ENCODE measurements around the gene IRS2.

IRS2 gene

DNA sequence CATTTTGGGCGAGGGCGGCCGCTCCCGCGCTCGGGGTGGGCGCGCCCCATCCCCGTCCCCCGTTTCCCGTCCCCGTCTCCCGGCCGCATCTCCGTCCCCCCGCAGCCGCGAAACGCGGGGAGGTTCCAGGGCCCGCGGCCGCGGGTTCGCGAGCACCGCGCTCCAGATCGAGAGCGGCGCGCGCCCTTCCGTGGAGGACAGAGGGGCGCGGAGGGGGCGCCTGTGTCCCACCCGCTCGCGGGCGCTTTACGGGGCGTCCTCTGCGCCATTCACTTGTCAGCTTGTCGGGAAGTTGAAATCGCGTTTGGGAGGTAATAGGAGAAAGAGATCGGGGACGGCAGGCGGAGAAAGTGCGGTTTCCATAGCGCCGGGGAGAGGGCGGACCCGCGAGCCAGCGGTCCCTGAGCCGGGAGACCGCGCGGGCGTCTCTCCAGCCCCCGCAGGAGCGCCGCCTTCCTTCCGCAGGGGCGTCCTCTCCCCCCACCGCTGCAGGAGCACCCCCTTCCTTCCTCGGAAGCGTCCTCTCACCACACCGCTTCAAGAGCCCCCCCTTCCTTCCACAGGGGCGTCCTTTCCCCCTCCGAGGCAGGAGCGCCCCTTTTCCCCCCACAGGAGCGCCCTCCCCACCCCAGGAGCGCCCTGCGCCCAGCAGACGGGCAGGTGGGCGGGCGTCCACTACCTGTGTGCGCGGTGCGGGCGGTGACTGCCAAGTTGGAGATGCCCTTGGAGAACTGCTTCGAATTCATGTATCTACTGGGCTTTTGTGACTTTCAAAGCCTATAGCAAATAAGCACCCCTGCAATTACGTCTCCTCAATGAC, 962 bp upstream of the IRS2 start:
- Mint-ChIP-seq H3K4me1 (no peaks in the 10 kb centered on the region), H3K27me3 (peaks cover 21% of the 10 kb centered on the region), H3K9me3 (no peaks in the 10 kb centered on the region), H3K4me3 (peak overlapping the region; percentile 87), H3K36me3 (peaks cover 7% of the 10 kb centered on the region), H3K27ac (no peak overlapping the region)
- no peak for ATAC-seq

DNA sequence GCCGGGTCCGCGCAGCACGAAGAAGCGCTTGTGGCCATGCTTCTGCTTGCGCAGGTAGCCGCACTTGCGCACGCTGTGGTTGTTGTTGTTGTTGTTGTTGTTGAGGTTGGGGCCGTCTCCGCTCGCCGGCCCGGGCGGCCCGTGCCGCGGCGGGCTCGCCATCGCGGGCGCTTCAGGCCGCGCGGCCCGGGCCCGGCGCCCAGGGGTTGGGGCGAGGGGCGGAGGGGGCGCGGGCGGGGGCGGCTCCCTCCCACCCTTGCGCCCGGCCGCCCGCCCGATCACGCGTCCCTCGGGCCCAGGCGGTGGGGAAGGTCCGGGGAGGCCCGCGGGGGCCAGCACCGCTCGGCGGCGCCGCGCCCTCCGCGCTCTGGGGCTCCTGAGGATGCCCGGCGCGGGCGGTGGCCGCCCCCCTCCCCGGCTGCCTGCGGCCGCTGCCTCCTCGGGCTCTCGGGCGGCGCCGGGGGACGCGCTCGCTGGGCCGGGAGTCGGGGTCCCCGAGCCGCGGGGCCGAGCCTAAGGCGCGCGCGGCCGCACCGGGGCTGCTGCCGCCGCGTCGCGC, 412 bp downstream of the IRS2 start:
- Mint-ChIP-seq H3K4me3 (peak overlapping the region; percentile 36), H3K9me3 (no peaks in the 10 kb centered on the region), H3K27ac (no peak overlapping the region), H3K36me3 (peaks cover 7% of the 10 kb centered on the region), H3K4me1 (no peaks in the 10 kb centered on the region), H3K27me3 (peaks cover 16% of the 10 kb centered on the region)
- peak; percentile 40 for ATAC-seq

DNA sequence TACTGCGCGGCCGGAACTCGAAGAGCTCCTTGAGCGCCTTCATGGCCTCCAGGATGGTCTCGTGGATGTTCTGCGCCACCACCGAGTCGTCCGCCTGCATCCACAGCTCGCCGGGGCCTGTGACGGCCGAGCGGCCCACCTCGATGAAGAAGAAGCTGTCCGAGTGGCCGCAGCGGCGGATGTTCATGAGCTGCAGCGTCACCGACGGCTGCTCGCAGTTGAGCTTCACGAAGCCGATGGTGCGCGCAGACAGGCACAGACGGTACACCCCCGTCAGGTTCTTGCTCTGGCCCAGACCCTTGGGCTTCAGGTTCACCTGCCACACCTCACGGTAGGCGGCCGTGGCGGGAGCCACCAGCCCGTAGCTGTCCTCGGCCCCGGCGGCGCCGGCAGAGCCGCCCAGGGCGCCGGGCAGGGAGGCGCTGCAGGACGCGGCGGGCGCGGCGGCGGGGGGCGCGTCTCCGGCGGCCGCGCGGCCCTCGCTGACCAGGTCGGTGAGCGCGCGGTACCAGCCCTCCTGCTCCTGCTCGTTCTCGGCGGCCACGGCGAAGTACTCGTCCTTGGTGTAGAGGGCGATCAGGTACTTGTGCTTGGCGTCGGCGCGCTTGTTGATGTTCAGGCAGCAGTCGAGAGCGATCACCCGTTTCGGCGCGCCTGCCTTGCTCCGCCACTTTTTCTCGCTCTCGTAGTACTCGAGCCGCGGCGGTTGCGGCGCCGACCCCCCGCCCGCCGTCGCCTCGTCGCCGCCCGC, 1.1 kb downstream of the IRS2 start:
- peak overlapping the region; percentile 43 for H3K4me3 Mint-ChIP-seq
- no peaks in the 10 kb centered on the region for H3K4me1 Mint-ChIP-seq
- H3K36me3 Mint-ChIP-seq = peaks cover 7% of the 10 kb centered on the region
- H3K27ac Mint-ChIP-seq = no peak overlapping the region
- H3K27me3 Mint-ChIP-seq = peaks cover 13% of the 10 kb centered on the region
- H3K9me3 Mint-ChIP-seq = no peaks in the 10 kb centered on the region
- no peak for ATAC-seq

DNA sequence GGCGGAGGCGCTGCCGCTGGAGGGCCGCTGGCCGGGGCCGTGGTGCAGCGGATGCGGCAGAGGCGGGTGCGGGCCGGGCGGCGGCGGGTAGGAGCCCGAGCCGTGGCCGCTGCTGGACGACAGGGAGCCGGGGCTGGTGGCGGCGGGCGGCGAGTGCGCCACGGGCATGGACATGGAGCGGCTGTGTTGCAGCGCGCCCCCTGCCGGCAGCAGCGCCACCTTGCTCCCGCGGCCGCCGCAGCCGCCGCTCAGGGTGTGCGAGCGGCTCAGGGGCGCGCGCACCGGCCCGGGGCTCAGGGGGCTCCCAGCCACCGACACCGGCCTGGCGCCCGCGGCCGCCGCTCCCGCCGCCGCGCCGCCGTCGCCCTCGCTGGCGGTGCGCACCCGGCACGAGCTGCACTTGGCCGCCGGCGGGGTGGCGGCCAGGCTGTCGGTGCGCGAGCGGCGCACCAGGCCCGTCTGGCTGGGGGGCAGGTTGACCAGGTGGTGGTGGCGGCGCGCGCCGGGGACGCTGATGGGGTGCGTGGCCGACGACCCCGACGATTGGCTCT, 1.7 kb downstream of the IRS2 start:
- H3K4me3 Mint-ChIP-seq = peak overlapping the region; percentile 43
- H3K27ac Mint-ChIP-seq = no peak overlapping the region
- no peaks in the 10 kb centered on the region for H3K9me3 Mint-ChIP-seq
- peaks cover 6% of the 10 kb centered on the region for H3K4me1 Mint-ChIP-seq
- H3K36me3 Mint-ChIP-seq = peaks cover 7% of the 10 kb centered on the region
- ATAC-seq = peak; percentile 31
- peaks cover 13% of the 10 kb centered on the region for H3K27me3 Mint-ChIP-seq

DNA sequence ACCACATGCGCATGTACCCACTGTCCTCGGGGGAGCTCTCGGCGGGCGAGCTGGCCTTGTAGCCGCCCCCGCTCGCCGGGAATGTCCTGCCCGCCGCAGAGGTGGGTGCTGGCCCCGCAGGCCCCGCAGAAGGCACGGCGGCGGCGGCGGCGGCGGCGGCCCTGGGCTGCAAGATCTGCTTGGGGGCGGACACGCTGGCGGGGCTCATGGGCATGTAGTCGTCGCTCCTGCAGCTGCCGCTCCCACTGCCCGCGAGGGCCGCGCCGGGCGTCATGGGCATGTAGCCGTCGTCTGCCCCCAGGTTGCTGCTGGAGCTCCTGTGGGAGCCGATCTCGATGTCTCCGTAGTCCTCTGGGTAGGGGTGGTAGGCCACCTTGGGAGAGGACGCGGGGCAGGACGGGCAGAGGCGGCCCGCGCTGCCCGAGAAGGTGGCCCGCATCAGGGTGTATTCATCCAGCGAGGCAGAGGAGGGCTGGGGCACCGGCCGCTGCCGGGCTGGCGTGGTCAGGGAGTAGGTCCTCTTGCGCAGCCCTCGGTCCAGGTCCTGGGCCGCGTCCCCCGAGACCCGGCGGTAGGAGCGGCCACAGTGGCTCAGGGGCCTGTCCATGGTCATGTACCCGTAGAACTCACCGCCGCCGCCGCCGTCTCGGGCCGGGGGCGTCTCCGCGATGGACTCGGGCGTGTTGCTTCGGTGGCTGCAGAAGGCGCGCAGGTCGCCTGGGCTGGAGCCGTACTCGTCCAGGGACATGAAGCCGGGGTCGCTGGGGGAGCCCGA, 2.4 kb downstream of the IRS2 start:
- peaks cover 12% of the 10 kb centered on the region for H3K4me1 Mint-ChIP-seq
- no peak overlapping the region for H3K27ac Mint-ChIP-seq
- ATAC-seq = no peak
- no peak overlapping the region for H3K4me3 Mint-ChIP-seq
- H3K36me3 Mint-ChIP-seq = peaks cover 7% of the 10 kb centered on the region
- H3K9me3 Mint-ChIP-seq = no peaks in the 10 kb centered on the region
- peaks cover 7% of the 10 kb centered on the region for H3K27me3 Mint-ChIP-seq

DNA sequence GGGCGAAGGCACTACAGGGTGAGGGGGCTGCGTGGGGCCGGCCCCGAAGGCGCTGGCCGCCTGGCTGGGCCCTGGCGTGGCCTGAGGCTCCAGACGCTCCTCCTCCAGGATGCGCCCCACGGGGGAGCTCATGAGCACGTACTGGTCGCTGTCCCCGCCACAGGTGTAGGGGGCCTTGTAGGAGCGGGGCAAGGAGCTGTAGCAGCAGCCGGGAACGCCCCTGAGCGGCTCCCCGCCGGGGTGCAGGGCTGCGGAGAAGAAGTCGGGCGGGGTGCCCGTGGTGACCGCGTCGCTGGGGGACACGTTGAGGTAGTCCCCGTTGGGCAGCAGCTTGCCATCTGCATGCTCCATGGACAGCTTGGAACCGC, 3.0 kb downstream of the IRS2 start:
- ATAC-seq = no peak
- Mint-ChIP-seq H3K4me3 (no peak overlapping the region), H3K36me3 (peaks cover 7% of the 10 kb centered on the region), H3K4me1 (peaks cover 16% of the 10 kb centered on the region), H3K27ac (no peak overlapping the region), H3K9me3 (no peaks in the 10 kb centered on the region), H3K27me3 (peaks cover under 1% of the 10 kb centered on the region)

DNA sequence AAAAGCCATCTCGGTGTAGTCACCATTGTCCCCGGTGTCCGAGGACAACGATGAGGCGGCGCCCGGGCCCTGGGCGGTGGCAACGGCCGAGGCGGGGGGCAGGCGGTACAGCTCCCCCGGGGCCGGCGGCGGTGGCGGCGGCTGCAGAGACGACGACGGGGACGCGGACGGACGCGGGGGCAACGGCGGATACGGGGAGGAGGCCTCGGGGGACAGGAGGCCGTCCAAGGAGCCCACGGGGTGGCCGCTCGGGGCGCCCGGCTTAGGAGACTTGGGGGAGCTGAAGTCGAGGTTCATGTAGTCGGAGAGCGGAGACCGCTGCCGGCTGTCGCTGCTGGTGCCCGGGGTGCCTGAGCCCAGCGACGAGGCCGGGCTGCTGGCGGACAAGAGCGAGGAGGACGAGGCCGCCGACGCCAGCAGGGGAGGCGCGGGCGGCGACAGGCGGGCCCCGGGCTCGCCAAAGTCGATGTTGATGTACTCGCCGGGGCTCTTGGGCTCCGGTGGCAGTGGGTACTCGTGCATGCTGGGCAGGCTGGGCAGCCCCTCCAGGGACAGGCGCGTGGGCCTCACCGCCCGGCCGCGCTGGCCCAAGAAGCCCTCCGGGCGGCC, 3.5 kb downstream of the IRS2 start:
- H3K27ac Mint-ChIP-seq = no peak overlapping the region
- ATAC-seq = no peak
- H3K27me3 Mint-ChIP-seq = no peaks in the 10 kb centered on the region
- H3K36me3 Mint-ChIP-seq = peaks cover 7% of the 10 kb centered on the region
- H3K4me3 Mint-ChIP-seq = peak overlapping the region; percentile 14
- H3K4me1 Mint-ChIP-seq = peaks cover 16% of the 10 kb centered on the region
- H3K9me3 Mint-ChIP-seq = no peaks in the 10 kb centered on the region

DNA sequence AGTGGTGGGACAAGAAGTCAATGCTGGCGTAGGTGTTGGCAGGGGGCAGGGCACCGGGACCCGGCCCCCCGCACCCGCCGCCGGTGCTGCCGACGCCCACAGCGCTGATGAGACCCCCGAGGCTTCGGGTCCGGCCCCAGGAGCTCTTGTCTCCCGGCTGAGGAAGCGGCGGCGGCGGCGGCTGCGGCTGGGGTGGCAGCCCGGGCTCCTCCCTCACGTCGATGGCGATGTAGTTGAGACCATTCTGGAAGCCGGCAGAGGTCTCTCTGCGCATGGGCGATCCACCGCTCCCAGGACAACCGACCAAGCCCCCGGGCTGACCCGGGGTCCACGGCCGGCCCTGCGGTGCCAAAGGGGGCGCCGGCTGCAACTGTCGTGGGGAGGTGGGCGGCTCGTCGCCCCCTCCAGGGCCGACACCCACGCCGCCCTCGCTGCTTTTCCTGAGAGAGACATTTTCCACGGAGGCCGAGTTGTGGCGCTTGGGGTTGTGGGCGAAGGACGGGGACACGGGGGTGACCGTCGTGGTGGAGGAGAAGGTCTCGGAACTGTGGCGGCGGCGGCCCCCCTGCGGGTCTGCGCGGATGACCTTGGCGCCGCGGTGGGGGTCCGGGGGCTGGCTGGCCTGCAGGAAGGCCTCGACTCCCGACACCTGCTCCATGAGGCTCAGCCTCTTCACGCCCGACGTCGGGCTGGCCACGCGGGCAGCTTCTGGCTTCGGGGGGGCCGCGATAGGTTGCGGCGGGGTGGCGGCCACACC, 4.1 kb downstream of the IRS2 start:
- no peaks in the 10 kb centered on the region for H3K27me3 Mint-ChIP-seq
- H3K27ac Mint-ChIP-seq = no peak overlapping the region
- no peak overlapping the region for H3K4me3 Mint-ChIP-seq
- H3K36me3 Mint-ChIP-seq = peaks cover 7% of the 10 kb centered on the region
- ATAC-seq = no peak
- peaks cover 16% of the 10 kb centered on the region for H3K4me1 Mint-ChIP-seq
- H3K9me3 Mint-ChIP-seq = no peaks in the 10 kb centered on the region

DNA sequence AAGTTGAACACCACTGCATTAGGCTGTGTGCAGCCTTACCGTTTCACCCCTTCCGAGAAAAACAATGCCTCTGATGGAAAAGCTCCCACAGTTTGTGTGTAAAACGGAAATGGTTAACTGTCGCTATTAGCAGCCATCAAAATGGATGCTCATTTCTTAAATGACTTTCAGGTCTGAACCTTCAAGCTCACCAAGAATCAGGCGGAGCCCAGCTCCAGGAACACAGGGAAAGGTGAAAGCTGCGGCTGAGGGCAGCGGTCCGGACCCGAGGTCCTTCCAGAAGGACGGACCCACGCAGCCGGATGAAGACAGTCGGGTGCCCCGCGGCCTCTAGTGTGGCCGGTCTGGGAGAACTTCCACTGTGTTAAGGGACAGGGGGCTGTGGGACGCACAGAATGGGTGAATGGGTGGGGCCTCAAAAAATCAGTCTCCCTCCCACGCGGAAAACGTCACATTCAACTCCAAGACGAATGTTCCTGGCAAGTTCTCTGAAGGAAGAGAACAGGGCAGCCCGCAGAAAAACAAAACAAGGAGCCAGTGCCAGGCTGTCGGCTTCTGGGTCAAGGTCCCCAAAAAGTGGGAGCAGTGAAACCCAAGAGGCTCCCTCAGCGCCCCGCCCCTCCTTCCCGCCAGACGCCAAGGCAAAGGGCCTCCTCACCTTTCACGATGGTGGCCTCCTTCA, 4.9 kb downstream of the IRS2 start:
- Mint-ChIP-seq H3K27me3 (no peaks in the 10 kb centered on the region), H3K4me1 (peaks cover 19% of the 10 kb centered on the region), H3K27ac (no peak overlapping the region), H3K4me3 (no peak overlapping the region), H3K36me3 (peaks cover 7% of the 10 kb centered on the region), H3K9me3 (no peaks in the 10 kb centered on the region)
- ATAC-seq = no peak

DNA sequence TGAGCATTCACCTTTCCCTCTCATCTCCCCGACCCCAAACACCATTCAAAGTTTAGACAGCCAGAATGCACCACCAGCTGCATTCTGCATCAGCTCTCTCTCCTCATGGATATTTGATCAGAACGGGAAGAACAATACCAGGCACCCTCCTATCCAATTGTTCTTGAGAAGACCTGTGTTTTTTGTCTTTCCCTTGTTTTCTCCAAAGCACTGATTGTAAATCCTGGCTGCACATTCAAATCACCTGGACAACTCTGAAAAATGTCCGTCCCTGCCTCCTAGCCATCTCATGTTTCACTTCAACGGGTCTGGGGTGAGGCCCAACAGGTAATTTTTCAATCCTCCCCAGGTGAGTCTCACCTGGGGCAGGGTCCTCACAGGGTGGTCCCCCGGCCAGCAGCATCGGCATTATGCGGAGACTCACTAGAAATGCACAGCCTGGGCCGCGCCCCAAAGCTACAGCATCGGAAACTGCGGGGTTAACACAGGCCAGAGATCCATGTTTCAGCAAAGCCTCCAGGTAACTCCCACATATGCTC, 5.5 kb downstream of the IRS2 start:
- ATAC-seq = no peak

DNA sequence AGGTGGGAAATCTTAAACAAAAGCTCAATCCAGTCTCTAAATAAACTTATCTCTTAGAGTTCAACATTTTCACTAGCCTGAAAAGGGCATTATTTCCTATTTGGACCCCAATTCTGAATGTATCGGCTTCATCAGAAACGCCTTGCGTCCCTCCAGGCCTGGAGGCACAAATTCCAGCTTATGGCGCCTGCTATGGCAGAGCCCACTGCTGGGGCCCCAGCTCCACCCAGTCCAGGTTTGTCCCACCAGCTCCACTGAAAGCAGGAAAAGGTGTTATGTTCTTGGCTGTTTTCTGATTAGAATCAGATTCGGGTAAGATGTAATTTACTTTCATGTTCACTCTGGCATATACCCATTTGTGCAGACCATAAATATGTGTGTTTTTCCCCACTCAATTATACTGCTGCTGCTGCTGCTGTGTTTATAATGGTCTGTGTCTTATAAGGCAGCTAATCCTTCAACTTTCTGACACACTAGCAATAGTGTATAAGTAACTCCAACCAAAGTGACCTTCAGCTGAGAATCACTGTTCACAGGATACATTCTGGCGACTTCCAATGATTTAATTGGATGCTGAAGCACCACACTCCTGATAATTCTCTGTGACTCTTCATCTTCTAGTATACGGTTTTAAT, 6.4 kb downstream of the IRS2 start:
- H3K4me1 Mint-ChIP-seq = peaks cover 22% of the 10 kb centered on the region
- H3K9me3 Mint-ChIP-seq = no peaks in the 10 kb centered on the region
- H3K4me3 Mint-ChIP-seq = no peak overlapping the region
- no peak for ATAC-seq
- no peak overlapping the region for H3K27ac Mint-ChIP-seq
- H3K36me3 Mint-ChIP-seq = peaks cover 7% of the 10 kb centered on the region
- no peaks in the 10 kb centered on the region for H3K27me3 Mint-ChIP-seq

More for the DNA sequence above, 5.5 kb downstream of the IRS2 start:
- Mint-ChIP-seq H3K36me3 (peaks cover 7% of the 10 kb centered on the region), H3K27me3 (no peaks in the 10 kb centered on the region), H3K27ac (no peak overlapping the region), H3K4me1 (peaks cover 22% of the 10 kb centered on the region), H3K4me3 (no peak overlapping the region), H3K9me3 (no peaks in the 10 kb centered on the region)

DNA sequence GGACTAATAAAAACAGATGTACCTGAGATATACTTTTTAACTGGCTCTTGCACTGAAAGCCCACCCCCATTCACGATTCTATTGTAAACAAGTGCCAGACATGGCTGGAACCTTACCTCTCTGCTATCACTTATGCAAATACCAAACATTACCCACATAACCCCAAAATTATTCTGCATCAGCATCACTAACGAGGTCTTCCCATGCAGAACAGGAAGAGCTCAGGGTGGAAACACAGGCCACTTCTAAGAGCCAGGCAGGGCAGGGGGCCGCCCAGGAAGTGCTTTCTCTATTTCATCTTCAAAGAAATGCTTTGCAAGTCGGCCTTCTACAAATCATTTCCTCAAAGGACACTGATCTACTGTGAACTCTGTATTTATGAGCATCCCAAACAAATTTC, 7.3 kb downstream of the IRS2 start:
- Mint-ChIP-seq H3K4me1 (peaks cover 22% of the 10 kb centered on the region), H3K9me3 (no peaks in the 10 kb centered on the region), H3K36me3 (peaks cover 7% of the 10 kb centered on the region), H3K27me3 (no peaks in the 10 kb centered on the region), H3K4me3 (no peak overlapping the region), H3K27ac (no peak overlapping the region)
- no peak for ATAC-seq

DNA sequence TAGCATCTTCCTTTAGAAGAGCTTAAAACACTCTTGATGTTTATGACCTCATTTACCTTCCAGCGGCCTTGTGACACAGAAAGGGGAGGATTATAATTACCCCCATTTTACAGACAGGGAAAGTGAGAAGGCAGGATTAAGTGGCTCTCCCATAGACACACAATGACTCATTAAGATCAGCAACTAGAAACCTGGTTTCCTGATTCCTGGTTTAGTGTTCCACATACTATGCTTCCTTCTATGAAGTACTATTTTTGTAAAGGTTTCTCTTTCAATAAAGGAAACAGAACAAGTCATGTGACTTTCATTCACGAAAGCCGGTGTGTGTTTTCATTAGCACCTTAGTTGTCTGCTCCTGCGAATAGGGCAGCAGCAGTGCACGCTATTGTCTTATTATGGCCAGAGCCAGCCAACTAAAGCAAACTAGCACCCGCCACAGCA, 8.3 kb downstream of the IRS2 start:
- ATAC-seq = no peak
- peaks cover 22% of the 10 kb centered on the region for H3K4me1 Mint-ChIP-seq
- H3K9me3 Mint-ChIP-seq = no peaks in the 10 kb centered on the region
- peaks cover 6% of the 10 kb centered on the region for H3K36me3 Mint-ChIP-seq
- no peak overlapping the region for H3K4me3 Mint-ChIP-seq
- no peaks in the 10 kb centered on the region for H3K27me3 Mint-ChIP-seq
- no peak overlapping the region for H3K27ac Mint-ChIP-seq

All from stimulated activated memory B cell treated with anti-CD40 and anti-IgM and Interleukin-4, amounts not matched to agents 10 μg/mL and 1 μg/mL and 100 μg/mL, for 72 hours (primary cell).